ENCODE measurements around the gene MAPKAPK2. TPM values are rescaled to one million over a fixed set of nuclear protein-coding genes. Genes with fewer than 3 reads are reported as not detected.

Gene MAPKAPK2
- total RNA-seq, 1 experiment from 2014 or later: 98.5 TPM

DNA sequence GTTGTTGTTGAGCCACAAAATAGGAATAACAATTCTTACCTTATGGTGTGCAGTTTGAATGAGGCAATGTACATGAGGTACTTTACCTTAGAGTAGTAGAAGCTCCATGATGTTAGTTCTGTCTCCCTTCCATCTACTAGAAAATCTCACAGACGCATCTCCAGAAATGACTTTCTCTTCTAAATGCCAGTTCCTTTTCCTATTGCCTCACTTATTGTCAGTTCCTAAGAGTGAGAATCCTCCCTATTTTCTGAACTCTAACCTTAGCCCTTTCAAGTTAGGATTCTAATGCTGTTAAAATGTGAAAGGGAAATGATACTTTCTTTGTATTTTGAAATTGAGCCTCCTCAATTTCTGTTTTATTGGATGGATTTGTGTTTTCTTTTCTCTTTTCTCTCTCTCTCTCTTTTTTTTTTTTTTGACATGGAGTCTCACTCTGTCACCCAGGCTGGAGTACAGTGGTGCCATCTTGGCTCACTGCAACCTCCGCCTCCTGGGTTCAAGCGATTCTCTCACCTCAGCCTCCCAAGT is 18.6 kb upstream of the MAPKAPK2 start:
- no TSS peak for BruUV-seq (replicated peaks)
- peaks cover 4% of the 10 kb centered on the region; the same call in 1 of the 2 replicates for H3K4me1 ChIP-seq (ENCODE audit: insufficient read depth, low read length)
- ChIA-PET CTCF (interaction anchor here (0.6 to 3.4 kb wide), 3 partner anchors 32 to 55 kb away, joined by 3 to 83 read pairs (median 6); no protein-coding TSS in a partner anchor), POLR2A (ENCODE audit: unreplicated experiment) (no interaction called here)
- H3K4me2 ChIP-seq (ENCODE audit: low read length): no peak overlapping the region
- H3K36me3 ChIP-seq (ENCODE audit: low read depth, low read length): no peaks in the 10 kb centered on the region
- peaks cover 16% of the 10 kb centered on the region; the same call in 1 of the 2 replicates for H3K27me3 ChIP-seq (ENCODE audit: low read length)
- no peak overlapping the region for H3K4me3 ChIP-seq (ENCODE audit: low read length)
- TF ChIP-seq, protein P1, sequence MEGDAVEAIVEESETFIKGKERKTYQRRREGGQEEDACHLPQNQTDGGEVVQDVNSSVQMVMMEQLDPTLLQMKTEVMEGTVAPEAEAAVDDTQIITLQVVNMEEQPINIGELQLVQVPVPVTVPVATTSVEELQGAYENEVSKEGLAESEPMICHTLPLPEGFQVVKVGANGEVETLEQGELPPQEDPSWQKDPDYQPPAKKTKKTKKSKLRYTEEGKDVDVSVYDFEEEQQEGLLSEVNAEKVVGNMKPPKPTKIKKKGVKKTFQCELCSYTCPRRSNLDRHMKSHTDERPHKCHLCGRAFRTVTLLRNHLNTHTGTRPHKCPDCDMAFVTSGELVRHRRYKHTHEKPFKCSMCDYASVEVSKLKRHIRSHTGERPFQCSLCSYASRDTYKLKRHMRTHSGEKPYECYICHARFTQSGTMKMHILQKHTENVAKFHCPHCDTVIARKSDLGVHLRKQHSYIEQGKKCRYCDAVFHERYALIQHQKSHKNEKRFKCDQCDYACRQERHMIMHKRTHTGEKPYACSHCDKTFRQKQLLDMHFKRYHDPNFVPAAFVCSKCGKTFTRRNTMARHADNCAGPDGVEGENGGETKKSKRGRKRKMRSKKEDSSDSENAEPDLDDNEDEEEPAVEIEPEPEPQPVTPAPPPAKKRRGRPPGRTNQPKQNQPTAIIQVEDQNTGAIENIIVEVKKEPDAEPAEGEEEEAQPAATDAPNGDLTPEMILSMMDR (conservative IDR thresholded peaks at IDR 0.05; ENCODE audit: low read depth, low read length): no peak
- H3K9ac ChIP-seq (ENCODE audit: low read length): no peak overlapping the region
- no peak overlapping the region for H2AFZ ChIP-seq (ENCODE audit: low read length)
- DNase-seq: no peak
- no peaks in the 10 kb centered on the region for H3F3A ChIP-seq (ENCODE audit: low read length, unreplicated experiment)
- H4K20me1 ChIP-seq (ENCODE audit: low read length): no peaks in the 10 kb centered on the region
- no peaks in the 10 kb centered on the region for H3K79me2 ChIP-seq (ENCODE audit: low read length)
- ATAC-seq: no peak
- no peaks in the 10 kb centered on the region for H3K9me3 ChIP-seq (ENCODE audit: low read length)
- no peaks in the 10 kb centered on the region for H3K9me2 ChIP-seq (replicated peaks; ENCODE audit: low read length)
- intact Hi-C loops (cut with micrococcal nuclease): no loop called here
- no peak overlapping the region for H3K27ac ChIP-seq (ENCODE audit: low read length)

DNA sequence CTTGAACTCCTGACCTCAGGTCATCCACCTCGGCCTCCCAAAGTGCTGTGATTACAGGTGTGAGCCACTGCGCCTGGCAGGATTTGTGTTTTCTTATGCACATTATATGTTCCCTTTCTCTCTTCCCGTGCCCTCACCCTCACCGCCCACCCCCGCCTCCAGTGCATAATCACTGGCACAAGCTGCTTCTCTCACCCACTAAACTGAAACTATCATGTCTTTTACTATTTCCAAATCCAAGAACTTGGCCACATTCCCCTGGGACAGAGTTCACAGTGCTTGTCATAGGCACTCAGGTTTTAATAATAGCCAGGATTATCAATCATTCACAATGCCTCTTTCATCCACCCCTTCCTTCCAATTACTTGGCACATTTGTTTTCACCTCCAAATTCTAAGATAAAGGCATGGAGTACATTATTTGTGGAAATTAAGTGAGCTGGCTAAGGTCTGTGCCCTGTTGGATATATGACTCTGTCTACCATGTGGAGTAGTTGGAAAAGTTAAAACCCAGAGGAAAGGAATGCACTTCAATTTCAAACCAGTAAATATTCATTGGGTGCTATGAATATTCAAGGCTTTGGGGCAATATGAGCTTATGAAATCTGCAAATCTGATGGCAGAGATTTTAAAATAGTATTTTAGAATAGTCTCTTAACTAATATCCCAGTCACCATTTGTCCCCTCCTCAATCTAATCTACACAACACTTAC is 17.6 kb upstream of the MAPKAPK2 start:
- H3K27ac ChIP-seq (ENCODE audit: low read length): no peak overlapping the region
- no peaks in the 10 kb centered on the region for H4K20me1 ChIP-seq (ENCODE audit: low read length)
- CTCF ChIA-PET: interaction anchor here (0.6 kb wide), 1 partner anchor 41 kb away, joined by 12 read pairs; no protein-coding TSS in a partner anchor
- no peaks in the 10 kb centered on the region for H3F3A ChIP-seq (ENCODE audit: low read length, unreplicated experiment)
- H3K4me2 ChIP-seq (ENCODE audit: low read length): no peak overlapping the region
- no peaks in the 10 kb centered on the region for H3K36me3 ChIP-seq (ENCODE audit: low read depth, low read length)
- no peaks in the 10 kb centered on the region for H3K9me2 ChIP-seq (replicated peaks; ENCODE audit: low read length)
- no TSS peak for BruUV-seq (replicated peaks)
- no peak overlapping the region for H3K4me3 ChIP-seq (ENCODE audit: low read length)
- DNase-seq (no peak), ATAC-seq (no peak)
- no peak overlapping the region for H2AFZ ChIP-seq (ENCODE audit: low read length)
- peaks cover 4% of the 10 kb centered on the region; the same call in 1 of the 2 replicates for H3K4me1 ChIP-seq (ENCODE audit: insufficient read depth, low read length)
- intact Hi-C loops (cut with micrococcal nuclease): no loop called here
- peaks cover 16% of the 10 kb centered on the region; the same call in 1 of the 2 replicates for H3K27me3 ChIP-seq (ENCODE audit: low read length)
- no peaks in the 10 kb centered on the region for H3K79me2 ChIP-seq (ENCODE audit: low read length)
- H3K9me3 ChIP-seq (ENCODE audit: low read length): no peaks in the 10 kb centered on the region
- TF ChIP-seq, protein P1 (conservative IDR thresholded peaks at IDR 0.05; ENCODE audit: low read depth, low read length): no peak
- TF ChIP-seq EZH2 (IDR thresholded peaks at IDR 0.05; ENCODE audit: low read length, unreplicated experiment) (no peak), EZH2phosphoT487 (IDR thresholded peaks at IDR 0.05; ENCODE audit: borderline replicate concordance, low read length) (no peak)
- H3K9ac ChIP-seq (ENCODE audit: low read length): no peak overlapping the region
- POLR2A ChIA-PET (ENCODE audit: unreplicated experiment): interaction anchor here (0.6 kb wide), 1 partner anchor 78 kb away, joined by 3 read pairs; no protein-coding TSS in a partner anchor

DNA sequence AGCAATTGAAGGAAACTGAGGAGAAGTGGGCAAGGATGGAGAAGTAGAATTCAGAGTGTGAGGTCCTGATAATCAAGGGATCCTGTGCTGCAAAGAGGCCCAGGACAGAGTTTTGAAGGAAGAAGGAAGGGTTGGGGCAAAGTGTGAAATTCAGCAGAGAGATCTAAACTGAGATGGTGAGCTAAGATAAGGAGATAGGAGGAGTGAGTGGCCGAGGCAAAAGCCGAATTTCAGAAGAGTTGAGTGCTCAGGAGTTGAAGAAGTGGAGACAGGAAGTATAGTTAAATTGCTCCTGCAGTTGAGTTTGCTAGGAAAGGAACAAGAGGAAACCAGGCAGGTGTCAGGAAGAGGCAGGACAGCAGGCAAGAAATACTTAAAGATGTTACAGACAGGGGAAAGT is 16.4 kb upstream of the MAPKAPK2 start:
- Histone ChIP-seq H3K27ac (ENCODE audit: low read length) (no peak overlapping the region), H3K9me2 (replicated peaks; ENCODE audit: low read length) (no peaks in the 10 kb centered on the region), H3K79me2 (ENCODE audit: low read length) (no peaks in the 10 kb centered on the region), H3K36me3 (ENCODE audit: low read depth, low read length) (no peaks in the 10 kb centered on the region), H3K4me1 (ENCODE audit: insufficient read depth, low read length) (peaks cover 4% of the 10 kb centered on the region; the same call in 1 of the 2 replicates), H3K4me3 (ENCODE audit: low read length) (no peak overlapping the region), H3K9ac (ENCODE audit: low read length) (no peak overlapping the region), H2AFZ (ENCODE audit: low read length) (no peak overlapping the region), H3K27me3 (ENCODE audit: low read length) (peaks cover 6% of the 10 kb centered on the region; the same call in 1 of the 2 replicates), H3F3A (ENCODE audit: low read length, unreplicated experiment) (no peaks in the 10 kb centered on the region), H3K4me2 (ENCODE audit: low read length) (no peak overlapping the region), H3K9me3 (ENCODE audit: low read length) (no peaks in the 10 kb centered on the region), H4K20me1 (ENCODE audit: low read length) (no peaks in the 10 kb centered on the region)
- TF ChIP-seq EZH2phosphoT487 (IDR thresholded peaks at IDR 0.05; ENCODE audit: borderline replicate concordance, low read length) (no peak), EZH2 (IDR thresholded peaks at IDR 0.05; ENCODE audit: low read length, unreplicated experiment) (no peak)
- TF ChIP-seq, protein P1 (conservative IDR thresholded peaks at IDR 0.05; ENCODE audit: low read depth, low read length): no peak
- no peak for DNase-seq
- CTCF ChIA-PET: no interaction called here
- no TSS peak for BruUV-seq (replicated peaks)
- POLR2A ChIA-PET (ENCODE audit: unreplicated experiment): interaction anchor here (0.5 kb wide), 1 partner anchor 1023 kb away, joined by 4 read pairs; no protein-coding TSS in a partner anchor
- ATAC-seq: no peak
- intact Hi-C loops (cut with micrococcal nuclease): no loop called here
